AG09319 (cell line): ENCODE data around the gene SKI.
A peak's percentile ranks its signal among the peaks of the same experiment; 100 is the strongest.

Source experiments
- DNase-seq: peaks from one replicate; pipeline ENCODE4 v3.0.0-alpha.2; 2010; ENCODE audit warnings: low read depth; ENCODE audit errors: extremely low read depth
- CTCF ChIP-seq: IDR thresholded peaks from 2 replicates; pipeline ENCODE4 v1.5.1; 2011; ENCODE audit warnings: low read depth, mild to moderate bottlenecking, inconsistent platforms, low read length, moderate library complexity

Gene SKI

GRCh38 chr1:2314803-2315673 is 86.9 kb downstream of the SKI start:
- peak; percentile 53 for TF ChIP-seq CTCF
- no peak for DNase-seq

- no peak; the same call in 1 of the 2 replicates for TF ChIP-seq CTCF
- DNase-seq = no peak
Measured at GRCh38 chr1:2315674-2316450, 87.7 kb downstream of the SKI start.

GRCh38 chr1:2316451-2316961 is 88.4 kb downstream of the SKI start:
- TF ChIP-seq CTCF = no peak
- no peak for DNase-seq

GRCh38 chr1:2317230-2318065 is 89.3 kb downstream of the SKI start:
- no peak for TF ChIP-seq CTCF

GRCh38 chr1:2318314-2319278 is 90.5 kb downstream of the SKI start:
- DNase-seq = no peak

More at GRCh38 chr1:2317230-2318065, 89.3 kb downstream of the SKI start:
- DNase-seq = no peak

More at GRCh38 chr1:2318314-2319278, 90.5 kb downstream of the SKI start:
- no peak for TF ChIP-seq CTCF
